Upper lobe of left lung (tissue), 4 donors: ENCODE results near the gene RASA4.
"Not testable (repeated sequence)": the region's sequence is repeated elsewhere in the genome, so short reads cannot be mapped to it uniquely, and the experiment has no call there.

Source experiments
- CTCF ChIP-seq, 6 experiments: fragments of 450-650 bp in 4 of 6; fragments of 200-600 bp in 2 of 6; sonication (generic) in 2 of 6; IDR thresholded peaks; one replicate each; pipeline ENCODE4 v1.5.1; 2016 to 2019; ENCODE audit warnings: antibody characterized with exemption in 6 of 6
- EP300 ChIP-seq, 4 donors: sonication (generic); formaldehyde crosslinking; IDR thresholded peaks; one replicate each; pipeline ENCODE4 v1.5.1; 2017; ENCODE audit warnings: antibody characterized with exemption in 4 of 4, control low read depth in 2 of 4
- POLR2A ChIP-seq, 4 donors: fragments of 450-650 bp; IDR thresholded peaks; one replicate each; pipeline ENCODE4 v1.5.1; 2016 to 2017; ENCODE audit warnings: antibody characterized with exemption in 4 of 4, mild to moderate bottlenecking in 2 of 4
- POLR2AphosphoS5 ChIP-seq, 2 donors: sonication (generic); formaldehyde crosslinking; IDR thresholded peaks; one replicate each; pipeline ENCODE4 v1.5.1; 2017; ENCODE audit warnings: antibody characterized with exemption in 2 of 2

DNA sequence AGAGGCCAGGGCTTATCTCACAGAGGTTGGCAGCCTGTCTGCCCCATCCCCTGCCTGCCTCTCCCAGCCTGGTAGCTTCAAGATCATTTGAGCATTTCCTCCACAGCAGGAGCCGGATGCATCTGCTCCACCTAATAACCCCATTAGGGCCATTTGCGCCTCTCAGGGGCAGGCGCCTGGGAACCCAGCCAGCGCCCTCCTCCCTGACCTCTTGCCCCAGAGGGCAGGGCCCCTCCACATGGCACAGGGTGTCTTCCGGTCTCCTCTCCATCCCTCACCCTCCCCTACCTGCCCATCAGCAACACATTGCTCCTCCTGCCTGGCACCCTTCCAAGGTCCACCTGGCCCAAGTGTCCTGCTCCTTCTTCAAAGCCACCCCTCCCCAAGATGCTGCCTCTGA is 18.8 kb upstream of the RASA4 start:
- TF ChIP-seq CTCF, POLR2AphosphoS5, POLR2A, EP300 (IDR thresholded peaks at IDR 0.05): not testable (repeated sequence)
